ENCODE measurements around the gene SLC39A6. TPM values are rescaled to one million over a fixed set of nuclear protein-coding genes. Genes with fewer than 3 reads are reported as not detected.
A peak's percentile ranks its signal among the peaks of the same experiment; 100 is the strongest.

Gene SLC39A6
- total and polyA plus RNA-seq, 2 of the 13 experiments (the other 11 are each of a cell fraction or from before 2014, with no cell fraction given): 41.7 to 59.2 TPM

GRCh38 chr18:36130039-36130831, 1.1 kb upstream of the SLC39A6 start (continued):
- TF ChIP-seq ZNF800 (CRISPR knock-in tag; IDR thresholded peaks at IDR 0.05): no peak
- 0 out of 2 replicates have a peak, but pooled peaks have one; percentile 3 for TF ChIP-seq FOXP4 (CRISPR knock-in tag; IDR thresholded peaks at IDR 0.05)
- TF ChIP-seq MXD4 (CRISPR knock-in tag; IDR thresholded peaks at IDR 0.05): 0 out of 2 replicates have a peak, but pooled peaks have one; percentile 4
- peak; percentile 7; the same call in 1 of the 2 replicates for TF ChIP-seq KMT2A (CRISPR knock-in tag; IDR thresholded peaks at IDR 0.05)
- 0 out of 2 replicates have a peak, but pooled peaks have one; percentile 36 for TF ChIP-seq TP53 (CRISPR knock-in tag; conservative IDR thresholded peaks at IDR 0.05)
- TF ChIP-seq PPARG (CRISPR knock-in tag; conservative IDR thresholded peaks at IDR 0.05): 0 out of 2 replicates have a peak, but pooled peaks have one; percentile 31
- TF ChIP-seq REPIN1 (CRISPR knock-in tag; IDR thresholded peaks at IDR 0.05; ENCODE audit: borderline replicate concordance, low read depth): peak; percentile 37; the same call in 1 of the 2 replicates
- 0 out of 2 replicates have a peak, but pooled peaks have one; percentile 47 for TF ChIP-seq ZNF776 (CRISPR knock-in tag; IDR thresholded peaks at IDR 0.05)
- TF ChIP-seq ASH2L (IDR thresholded peaks at IDR 0.05; ENCODE audit: insufficient read length, low read depth, low read length): peak; percentile 36
- 0 out of 2 replicates have a peak, but pooled peaks have one; percentile 3 for TF ChIP-seq ZNF460 (CRISPR knock-in tag; IDR thresholded peaks at IDR 0.05; ENCODE audit: borderline replicate concordance)
- TF ChIP-seq SAFB2 (CRISPR knock-in tag; IDR thresholded peaks at IDR 0.05; ENCODE audit: borderline replicate concordance, low read depth): peak; percentile 11; the same call in 1 of the 2 replicates
- no peak for TF ChIP-seq ZFP41 (CRISPR knock-in tag; IDR thresholded peaks at IDR 0.05; ENCODE audit: borderline replicate concordance)
- TF ChIP-seq BORCS8-MEF2B (CRISPR knock-in tag; IDR thresholded peaks at IDR 0.05): peak; percentile 26; the same call in 1 of the 2 replicates
- TF ChIP-seq HDAC2 (CRISPR knock-in tag; IDR thresholded peaks at IDR 0.05): 0 out of 2 replicates have a peak, but pooled peaks have one; percentile 4
- TF ChIP-seq, protein P1, sequence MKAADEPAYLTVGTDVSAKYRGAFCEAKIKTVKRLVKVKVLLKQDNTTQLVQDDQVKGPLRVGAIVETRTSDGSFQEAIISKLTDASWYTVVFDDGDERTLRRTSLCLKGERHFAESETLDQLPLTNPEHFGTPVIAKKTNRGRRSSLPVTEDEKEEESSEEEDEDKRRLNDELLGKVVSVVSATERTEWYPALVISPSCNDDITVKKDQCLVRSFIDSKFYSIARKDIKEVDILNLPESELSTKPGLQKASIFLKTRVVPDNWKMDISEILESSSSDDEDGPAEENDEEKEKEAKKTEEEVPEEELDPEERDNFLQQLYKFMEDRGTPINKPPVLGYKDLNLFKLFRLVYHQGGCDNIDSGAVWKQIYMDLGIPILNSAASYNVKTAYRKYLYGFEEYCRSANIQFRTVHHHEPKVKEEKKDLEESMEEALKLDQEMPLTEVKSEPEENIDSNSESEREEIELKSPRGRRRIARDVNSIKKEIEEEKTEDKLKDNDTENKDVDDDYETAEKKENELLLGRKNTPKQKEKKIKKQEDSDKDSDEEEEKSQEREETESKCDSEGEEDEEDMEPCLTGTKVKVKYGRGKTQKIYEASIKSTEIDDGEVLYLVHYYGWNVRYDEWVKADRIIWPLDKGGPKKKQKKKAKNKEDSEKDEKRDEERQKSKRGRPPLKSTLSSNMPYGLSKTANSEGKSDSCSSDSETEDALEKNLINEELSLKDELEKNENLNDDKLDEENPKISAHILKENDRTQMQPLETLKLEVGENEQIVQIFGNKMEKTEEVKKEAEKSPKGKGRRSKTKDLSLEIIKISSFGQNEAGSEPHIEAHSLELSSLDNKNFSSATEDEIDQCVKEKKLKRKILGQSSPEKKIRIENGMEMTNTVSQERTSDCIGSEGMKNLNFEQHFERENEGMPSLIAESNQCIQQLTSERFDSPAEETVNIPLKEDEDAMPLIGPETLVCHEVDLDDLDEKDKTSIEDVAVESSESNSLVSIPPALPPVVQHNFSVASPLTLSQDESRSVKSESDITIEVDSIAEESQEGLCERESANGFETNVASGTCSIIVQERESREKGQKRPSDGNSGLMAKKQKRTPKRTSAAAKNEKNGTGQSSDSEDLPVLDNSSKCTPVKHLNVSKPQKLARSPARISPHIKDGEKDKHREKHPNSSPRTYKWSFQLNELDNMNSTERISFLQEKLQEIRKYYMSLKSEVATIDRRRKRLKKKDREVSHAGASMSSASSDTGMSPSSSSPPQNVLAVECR (CRISPR knock-in tag; IDR thresholded peaks at IDR 0.05; ENCODE audit: borderline replicate concordance): peak; percentile 0; the same call in 1 of the 2 replicates
- no peak for TF ChIP-seq CEBPB (IDR thresholded peaks at IDR 0.05; ENCODE audit: borderline replicate concordance, low read depth, low read length)
- TF ChIP-seq, protein P2, sequence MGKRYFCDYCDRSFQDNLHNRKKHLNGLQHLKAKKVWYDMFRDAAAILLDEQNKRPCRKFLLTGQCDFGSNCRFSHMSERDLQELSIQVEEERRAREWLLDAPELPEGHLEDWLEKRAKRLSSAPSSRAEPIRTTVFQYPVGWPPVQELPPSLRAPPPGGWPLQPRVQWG (CRISPR knock-in tag; IDR thresholded peaks at IDR 0.05; ENCODE audit: borderline replicate concordance, low read depth): no peak
- TF ChIP-seq TOPORS (CRISPR knock-in tag; IDR thresholded peaks at IDR 0.05): 0 out of 2 replicates have a peak, but pooled peaks have one; percentile 38
- TF ChIP-seq HOXA9 (CRISPR knock-in tag; IDR thresholded peaks at IDR 0.05; ENCODE audit: borderline replicate concordance): peak; percentile 7; the same call in 1 of the 2 replicates
